Astrocyte (in vitro differentiated cells and primary cell): ENCODE measurements around the gene IKBKE. TPM values are rescaled to one million over a fixed set of nuclear protein-coding genes. Genes with fewer than 3 reads are reported as not detected.

Experiments used
- DNase-seq: peaks from one replicate; pipeline ENCODE4 v3.0.0-alpha.2; 2010; ENCODE audit warnings: low read depth
- FAIRE-seq: peaks from 2 replicates; lab custom pipeline; 2011; peaks lifted over from hg19 to GRCh38; lab: Jason Lieb, UNC
- H2AFZ ChIP-seq: 2 replicates; pipeline ENCODE4 v1.6.0; 2012; ENCODE audit warnings: low read depth, low read length, inconsistent platforms
- H3K27ac ChIP-seq: 2 replicates; pipeline ENCODE4 v1.5.1; 2011; ENCODE audit warnings: low read depth, low read length, inconsistent platforms
- H3K27me3 ChIP-seq: 2 replicates; pipeline ENCODE4 v1.6.0; 2011; ENCODE audit warnings: low read length, inconsistent platforms; ENCODE audit not compliant: insufficient read depth
- H3K36me3 ChIP-seq: 2 replicates; pipeline ENCODE4 v1.5.1; 2011; ENCODE audit warnings: low read length, inconsistent platforms; ENCODE audit not compliant: insufficient read depth
- H3K4me1 ChIP-seq: 2 replicates; pipeline ENCODE4 v1.5.1; 2011; ENCODE audit warnings: low read length, inconsistent platforms; ENCODE audit not compliant: insufficient read depth
- H3K4me2 ChIP-seq: 2 replicates; pipeline ENCODE4 v1.6.0; 2012; ENCODE audit warnings: low read length, inconsistent platforms
- H3K4me3 ChIP-seq: 2 replicates; pipeline ENCODE4 v1.5.1; 2011; ENCODE audit warnings: low read depth, mild to moderate bottlenecking, low read length, inconsistent platforms; ENCODE audit not compliant: insufficient read depth
- H3K79me2 ChIP-seq: 2 replicates; pipeline ENCODE4 v1.6.0; 2012; ENCODE audit warnings: mild to moderate bottlenecking, low read length, inconsistent platforms; ENCODE audit not compliant: insufficient read depth
- H3K9ac ChIP-seq: 2 replicates; pipeline ENCODE4 v1.6.0; 2012; ENCODE audit warnings: mild to moderate bottlenecking, low read length, inconsistent platforms
- H3K9me3 ChIP-seq: 2 replicates; pipeline ENCODE4 v1.5.1; 2012; ENCODE audit warnings: low read depth, mild to moderate bottlenecking, low read length, inconsistent platforms; ENCODE audit not compliant: insufficient read depth
- H4K20me1 ChIP-seq: 2 replicates; pipeline ENCODE4 v1.6.0; 2012; ENCODE audit warnings: low read length, inconsistent platforms; ENCODE audit not compliant: insufficient read depth
- H3K27ac Mint-ChIP-seq: one replicate; pipeline ENCODE4 v1.8.0; 2021; ENCODE audit warnings: mild to moderate bottlenecking, mixed read lengths; ENCODE audit not compliant: unreplicated experiment
- H3K27me3 Mint-ChIP-seq: one replicate; pipeline ENCODE4 v1.8.0; 2021; ENCODE audit warnings: low read depth, mixed read lengths; ENCODE audit not compliant: unreplicated experiment
- H3K36me3 Mint-ChIP-seq: one replicate; pipeline ENCODE4 v1.8.0; 2021; ENCODE audit warnings: low read depth, mixed read lengths; ENCODE audit not compliant: unreplicated experiment
- H3K4me1 Mint-ChIP-seq: one replicate; pipeline ENCODE4 v1.8.0; 2021; ENCODE audit warnings: low read depth, mixed read lengths; ENCODE audit not compliant: unreplicated experiment
- H3K4me3 Mint-ChIP-seq: one replicate; pipeline ENCODE4 v1.8.0; 2021; ENCODE audit warnings: mild to moderate bottlenecking, moderate library complexity, mixed read lengths; ENCODE audit not compliant: unreplicated experiment
- H3K9me3 Mint-ChIP-seq: one replicate; pipeline ENCODE4 v1.8.0; 2021; ENCODE audit warnings: mild to moderate bottlenecking, mixed read lengths; ENCODE audit not compliant: unreplicated experiment
- EZH2 ChIP-seq: IDR thresholded peaks from 2 replicates; pipeline ENCODE4 v1.6.1; 2012; ENCODE audit warnings: mild to moderate bottlenecking, low read length, inconsistent platforms; ENCODE audit not compliant: insufficient read depth
- total RNA-seq: library from RNA; stranded (reverse); gene quantifications from 2 replicates; pipeline ENCODE4 v1.2.1, GENCODE V29; 2021
- TF ChIP-seq, protein P1 (sequence below): IDR thresholded peaks from 2 replicates; pipeline ENCODE4 v1.5.1; 2011; ENCODE audit warnings: low read depth, mild to moderate bottlenecking, inconsistent platforms, low read length, moderate library complexity; ENCODE audit not compliant: insufficient read depth

Gene IKBKE
- total RNA-seq, 1 donor from 2014 or later, result 17.0 TPM

- H3K4me3 Mint-ChIP-seq, result no peak overlapping the region
- Histone ChIP-seq H4K20me1 (no peaks in the 10 kb centered on the region), H3K27ac (no peak overlapping the region), H3K4me1 (peaks cover 26% of the 10 kb centered on the region), H2AFZ (no peak overlapping the region), H3K4me2 (no peak overlapping the region), H3K79me2 (no peaks in the 10 kb centered on the region), H3K9ac (no peak overlapping the region), H3K36me3 (no peaks in the 10 kb centered on the region), H3K4me3 (no peak overlapping the region), H3K27me3 (no peaks in the 10 kb centered on the region), H3K9me3 (no peaks in the 10 kb centered on the region)
- TF ChIP-seq, protein P1, sequence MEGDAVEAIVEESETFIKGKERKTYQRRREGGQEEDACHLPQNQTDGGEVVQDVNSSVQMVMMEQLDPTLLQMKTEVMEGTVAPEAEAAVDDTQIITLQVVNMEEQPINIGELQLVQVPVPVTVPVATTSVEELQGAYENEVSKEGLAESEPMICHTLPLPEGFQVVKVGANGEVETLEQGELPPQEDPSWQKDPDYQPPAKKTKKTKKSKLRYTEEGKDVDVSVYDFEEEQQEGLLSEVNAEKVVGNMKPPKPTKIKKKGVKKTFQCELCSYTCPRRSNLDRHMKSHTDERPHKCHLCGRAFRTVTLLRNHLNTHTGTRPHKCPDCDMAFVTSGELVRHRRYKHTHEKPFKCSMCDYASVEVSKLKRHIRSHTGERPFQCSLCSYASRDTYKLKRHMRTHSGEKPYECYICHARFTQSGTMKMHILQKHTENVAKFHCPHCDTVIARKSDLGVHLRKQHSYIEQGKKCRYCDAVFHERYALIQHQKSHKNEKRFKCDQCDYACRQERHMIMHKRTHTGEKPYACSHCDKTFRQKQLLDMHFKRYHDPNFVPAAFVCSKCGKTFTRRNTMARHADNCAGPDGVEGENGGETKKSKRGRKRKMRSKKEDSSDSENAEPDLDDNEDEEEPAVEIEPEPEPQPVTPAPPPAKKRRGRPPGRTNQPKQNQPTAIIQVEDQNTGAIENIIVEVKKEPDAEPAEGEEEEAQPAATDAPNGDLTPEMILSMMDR, result no peak
- TF ChIP-seq EZH2, result no peak
- DNase-seq (no peak), FAIRE-seq (no peak)
- no peaks in the 10 kb centered on the region for H3K27me3 Mint-ChIP-seq
- peaks cover 12% of the 10 kb centered on the region for H3K36me3 Mint-ChIP-seq
- H3K9me3 Mint-ChIP-seq, result no peaks in the 10 kb centered on the region
- peaks cover 24% of the 10 kb centered on the region for H3K4me1 Mint-ChIP-seq
- no peak overlapping the region for H3K27ac Mint-ChIP-seq
Measured at GRCh38 chr1:206465951-206466350, 4.3 kb upstream of the IKBKE start.

- no peak overlapping the region for H3K4me3 Mint-ChIP-seq
- no peak for TF ChIP-seq EZH2
- TF ChIP-seq, protein P1, result no peak
- Histone ChIP-seq H3K9ac (no peak overlapping the region), H3K4me2 (no peak overlapping the region), H4K20me1 (no peaks in the 10 kb centered on the region), H3K79me2 (no peaks in the 10 kb centered on the region), H3K4me3 (no peak overlapping the region), H3K36me3 (no peaks in the 10 kb centered on the region), H2AFZ (no peak overlapping the region), H3K27me3 (no peaks in the 10 kb centered on the region), H3K9me3 (no peaks in the 10 kb centered on the region), H3K27ac (no peak overlapping the region), H3K4me1 (peaks cover 37% of the 10 kb centered on the region)
- H3K4me1 Mint-ChIP-seq, result peaks cover 31% of the 10 kb centered on the region
- H3K36me3 Mint-ChIP-seq, result peaks cover 5% of the 10 kb centered on the region
- no peak for DNase-seq
- no peaks in the 10 kb centered on the region for H3K27me3 Mint-ChIP-seq
- no peak for FAIRE-seq
- no peak overlapping the region for H3K27ac Mint-ChIP-seq
- H3K9me3 Mint-ChIP-seq, result no peaks in the 10 kb centered on the region
Measured at GRCh38 chr1:206466840-206467649, 3.2 kb upstream of the IKBKE start.

DNA sequence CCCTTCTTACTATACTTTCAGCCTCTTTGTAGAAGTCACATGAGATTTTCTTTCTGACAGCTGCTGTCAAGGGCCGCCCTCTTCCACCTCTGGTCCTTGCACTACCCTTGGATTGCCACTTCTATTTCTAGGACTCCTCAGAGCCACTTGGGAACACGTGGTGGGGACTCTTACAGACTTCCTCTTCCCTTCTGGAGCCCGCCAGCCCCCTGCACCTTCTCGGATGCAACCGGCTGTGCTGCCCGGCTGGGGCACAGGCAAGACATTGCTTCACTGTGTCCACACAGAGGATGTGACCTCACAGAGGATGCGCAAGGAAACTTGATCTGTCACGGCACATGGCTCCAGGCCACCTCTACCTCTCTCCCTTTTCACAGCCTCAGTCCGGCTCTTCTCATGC is 2.4 kb upstream of the IKBKE start:
- Histone ChIP-seq H3K9me3 (no peaks in the 10 kb centered on the region), H3K4me1 (peaks cover 45% of the 10 kb centered on the region), H2AFZ (no peak overlapping the region), H3K9ac (no peak overlapping the region), H4K20me1 (peaks cover 7% of the 10 kb centered on the region), H3K36me3 (no peaks in the 10 kb centered on the region), H3K4me2 (no peak overlapping the region), H3K4me3 (no peak overlapping the region), H3K27me3 (no peaks in the 10 kb centered on the region), H3K27ac (no peak overlapping the region), H3K79me2 (peaks cover 2% of the 10 kb centered on the region)
- H3K36me3 Mint-ChIP-seq, result peaks cover 5% of the 10 kb centered on the region
- H3K9me3 Mint-ChIP-seq, result no peaks in the 10 kb centered on the region
- H3K27ac Mint-ChIP-seq, result no peak overlapping the region
- TF ChIP-seq EZH2, result no peak
- TF ChIP-seq, protein P1, result no peak
- no peaks in the 10 kb centered on the region for H3K27me3 Mint-ChIP-seq
- no peak overlapping the region for H3K4me3 Mint-ChIP-seq
- FAIRE-seq, result no peak
- no peak for DNase-seq
- peaks cover 38% of the 10 kb centered on the region for H3K4me1 Mint-ChIP-seq
